HG03354 (cell line): Measurements from ENCODE around the gene FAM184A.
"Not testable (repeated sequence)": the region's sequence is repeated elsewhere in the genome, so short reads cannot be mapped to it uniquely, and the experiment has no call there.

Experiments
- ATAC-seq: cut with Tn5 transposase; IDR thresholded peaks from one replicate; pipeline ENCODE4 v1.9.1; 2021; ENCODE audit warnings: mild to moderate bottlenecking; ENCODE audit not compliant: unreplicated experiment, poor library complexity, severe bottlenecking

FAM184A gene

GRCh38 chr6:119026822-119027221 lies 51.6 kb downstream of the FAM184A start:
- ATAC-seq: no peak

- ATAC-seq: no peak
Measured at GRCh38 chr6:119025793-119026192, 52.7 kb downstream of the FAM184A start.

- no peak for ATAC-seq
Measured at GRCh38 chr6:119024111-119024510, 54.4 kb downstream of the FAM184A start.

- no peak for ATAC-seq
Measured at GRCh38 chr6:119022796-119023195, 55.7 kb downstream of the FAM184A start.

GRCh38 chr6:119020597-119021561 lies 57.6 kb downstream of the FAM184A start:
- ATAC-seq: peak; percentile 50

DNA sequence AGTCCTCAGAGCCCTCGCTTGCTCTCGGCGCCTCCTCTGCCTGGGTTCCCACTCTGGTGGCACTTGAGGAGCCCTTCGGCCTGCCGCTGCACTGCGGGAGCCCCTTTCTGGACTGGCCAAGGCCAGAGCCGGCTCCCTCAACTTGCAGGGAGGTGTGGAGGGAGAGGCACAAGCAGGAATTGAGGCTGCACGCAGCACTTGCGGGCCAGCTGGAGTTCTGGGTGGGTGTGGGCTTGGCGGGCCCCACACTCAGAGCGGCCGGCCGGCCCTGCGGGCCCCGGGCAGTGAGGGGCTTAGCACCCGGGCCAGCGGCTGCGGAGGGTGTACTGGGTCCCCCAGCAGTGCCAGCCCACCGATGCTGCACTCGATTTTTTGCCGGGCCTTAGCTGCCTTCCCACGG lies 63.3 kb downstream of the FAM184A start:
- ATAC-seq: not testable (repeated sequence)

- ATAC-seq: no peak
Measured at GRCh38 chr6:119012521-119012920, 65.9 kb downstream of the FAM184A start.

DNA sequence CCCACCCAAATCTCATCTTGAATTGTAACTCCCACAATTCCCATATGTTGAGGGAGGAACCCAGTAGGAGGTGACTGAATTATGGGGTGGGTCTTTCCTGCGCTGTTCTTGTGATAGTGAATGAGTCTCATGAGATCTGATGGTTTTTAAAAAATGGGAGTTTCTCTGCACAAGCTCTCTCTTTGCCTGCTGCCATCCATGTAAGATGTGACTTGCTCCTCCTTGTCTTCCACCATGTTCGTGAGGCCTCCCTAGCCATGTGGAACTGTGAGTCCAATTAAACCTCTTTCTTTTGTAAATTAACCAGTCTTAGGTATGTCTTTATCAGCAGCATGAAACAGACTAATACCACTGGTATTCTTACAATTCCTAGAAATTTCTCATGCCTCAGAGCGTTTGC lies 69.2 kb downstream of the FAM184A start:
- not testable (repeated sequence) for ATAC-seq

- ATAC-seq: no peak
Measured at GRCh38 chr6:119006974-119007373, 71.5 kb downstream of the FAM184A start.

- ATAC-seq: no peak
Measured at GRCh38 chr6:119002069-119002468, 76.4 kb downstream of the FAM184A start.

DNA sequence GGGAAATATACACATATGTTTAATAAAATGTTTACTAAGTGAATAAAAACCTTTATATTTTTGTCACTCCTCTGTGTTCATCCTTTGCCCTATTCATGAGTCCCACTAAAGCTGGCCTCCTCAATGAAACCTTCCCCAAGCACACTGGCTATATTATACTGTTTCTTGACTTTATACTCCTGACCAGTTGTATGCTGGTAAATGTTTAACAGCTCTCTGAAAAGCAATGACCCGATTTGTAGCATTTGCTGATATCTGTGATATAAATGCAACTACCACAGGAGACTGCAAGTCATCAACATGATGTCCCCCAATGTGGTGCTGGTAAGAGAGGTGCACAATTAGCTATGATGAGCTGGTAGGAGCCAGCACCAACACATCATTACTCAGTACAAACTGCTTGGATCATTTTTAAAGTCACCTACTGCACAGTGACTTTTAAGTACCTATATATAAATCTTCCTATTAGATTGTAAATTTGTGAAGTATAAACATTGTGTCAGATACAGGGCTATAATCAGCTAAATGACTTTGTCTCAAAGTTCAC lies 78.9 kb downstream of the FAM184A start:
- no peak for ATAC-seq

GRCh38 chr6:118997426-118997825 lies 81.0 kb downstream of the FAM184A start:
- not testable (repeated sequence) for ATAC-seq

GRCh38 chr6:118996289-118996820 lies 82.1 kb downstream of the FAM184A start:
- no peak for ATAC-seq

- no peak for ATAC-seq
Measured at GRCh38 chr6:118993803-118994251, 84.6 kb downstream of the FAM184A start.

- ATAC-seq: no peak
Measured at GRCh38 chr6:118993358-118993757, 85.1 kb downstream of the FAM184A start.

GRCh38 chr6:118992186-118992795 lies 86.2 kb downstream of the FAM184A start:
- ATAC-seq: no peak

DNA sequence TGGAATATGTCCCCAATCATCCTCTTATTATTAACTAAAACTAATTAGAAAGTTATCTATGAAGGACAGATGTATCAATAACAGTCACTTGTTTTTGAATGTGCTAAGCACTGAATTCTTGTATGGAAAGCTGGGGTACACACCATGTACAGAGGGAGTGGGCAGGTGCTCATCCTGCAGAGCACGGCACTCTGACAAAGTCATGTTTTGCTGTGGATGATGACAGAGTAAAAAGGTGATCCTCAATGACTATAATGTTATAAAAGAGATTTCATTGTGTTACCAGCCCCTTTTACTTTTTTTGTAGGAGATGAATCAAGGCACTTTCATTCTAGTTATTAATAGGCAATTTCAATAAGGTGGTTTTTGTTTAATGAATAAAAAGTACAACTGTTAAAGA lies 92.2 kb downstream of the FAM184A start:
- no peak for ATAC-seq

DNA sequence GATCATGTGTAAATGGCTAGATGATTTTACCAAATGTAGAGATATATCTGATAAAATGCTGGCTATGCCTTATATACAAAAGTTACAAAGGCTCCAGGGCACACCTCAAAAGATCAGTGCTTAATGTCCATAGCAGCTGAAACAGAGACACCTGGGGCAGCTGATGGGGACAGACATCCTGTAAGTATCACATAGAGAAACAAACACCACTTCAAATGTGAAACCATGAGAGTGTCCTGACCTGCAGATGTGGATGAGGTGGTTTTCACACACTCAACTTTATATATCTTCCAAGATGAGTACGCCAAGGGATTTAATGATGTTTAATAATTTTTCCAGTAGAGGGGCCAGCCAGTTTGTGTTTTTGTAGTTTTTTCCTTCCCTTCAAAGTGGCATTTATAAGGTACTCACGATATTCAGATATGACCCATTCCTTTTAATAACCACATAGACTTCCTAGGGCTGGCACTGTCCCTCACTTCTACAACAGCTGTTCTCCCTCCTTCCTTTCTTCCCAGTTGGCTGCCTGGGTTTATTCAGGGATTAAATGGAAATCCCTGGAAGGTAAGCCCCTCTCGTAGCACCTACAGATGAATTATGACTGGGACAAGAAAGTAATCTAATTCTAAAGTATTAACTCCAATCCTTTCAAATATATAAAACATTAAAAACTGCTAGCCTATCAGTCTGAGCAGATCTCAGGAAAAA lies 93.2 kb downstream of the FAM184A start:
- ATAC-seq: no peak

GRCh38 chr6:118984342-118984741 lies 94.1 kb downstream of the FAM184A start:
- peak; percentile 89 for ATAC-seq

DNA sequence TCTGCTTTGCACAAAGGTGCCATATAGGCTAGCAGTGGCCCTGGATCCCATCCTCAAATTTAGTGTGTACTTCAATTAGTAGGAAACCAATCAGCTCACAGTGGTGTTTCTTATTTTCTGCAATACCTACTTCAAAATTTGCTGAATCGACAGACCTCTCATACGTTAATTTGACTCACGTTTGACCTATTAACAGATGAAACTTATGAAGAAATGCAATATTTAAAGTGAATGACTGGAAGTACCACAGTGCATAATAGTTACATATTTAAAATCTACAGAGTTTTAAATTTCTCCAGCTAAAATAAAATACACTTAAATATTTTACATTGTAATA lies 95.9 kb downstream of the FAM184A start:
- ATAC-seq: no peak
